ENCODE data around the gene SERPINA12. TPM values are rescaled to one million over a fixed set of nuclear protein-coding genes. Genes with fewer than 3 reads are reported as not detected.

The SERPINA12 gene
- total RNA-seq, 1 experiment from 2014 or later = not detected

GRCh38 chr14:94547151-94547680 is 37.9 kb upstream of the SERPINA12 start:
- no peaks in the 10 kb centered on the region for H3K27me3 ChIP-seq (ENCODE audit: insufficient read depth, low read length)
- no peaks in the 10 kb centered on the region for H3K79me2 ChIP-seq (ENCODE audit: insufficient read depth, low read length)
- POLR2A ChIA-PET = no interaction called here
- DNase-seq (ENCODE audit: low read depth, low spot score) = no peak
- no peak overlapping the region for H3K4me3 ChIP-seq (replicated peaks in 1 of 2; ENCODE audit: low read depth in 1 of 2, low read length in 2 of 2)
- H3K36me3 ChIP-seq (ENCODE audit: control insufficient read depth in 1 of 2, insufficient read depth in 2 of 2, low read length in 2 of 2) = no peaks in the 10 kb centered on the region
- no peak for TF ChIP-seq CBX3 (IDR thresholded peaks at IDR 0.05; ENCODE audit: low read depth)
- no peak for TF ChIP-seq FOSL1 (IDR thresholded peaks at IDR 0.05; ENCODE audit: low read depth)
- no peak for TF ChIP-seq ZBTB33 (IDR thresholded peaks at IDR 0.05; ENCODE audit: extremely low read depth, insufficient replicate concordance, low read length)
- TF ChIP-seq ZFX (IDR thresholded peaks at IDR 0.05) = no peak
- TF ChIP-seq SRF (IDR thresholded peaks at IDR 0.05; ENCODE audit: low read depth) = no peak
- TF ChIP-seq POLR2AphosphoS5 (IDR thresholded peaks at IDR 0.05; ENCODE audit: low read depth, low read length) = no peak
- no peak for TF ChIP-seq CEBPB (IDR thresholded peaks at IDR 0.05; ENCODE audit: low read depth)
- no peak for TF ChIP-seq EZH2phosphoT487 (IDR thresholded peaks at IDR 0.05; ENCODE audit: borderline replicate concordance)
- no peak for TF ChIP-seq CTCF (IDR thresholded peaks at IDR 0.05 in 2 of 3, conservative IDR thresholded peaks at IDR 0.05 in 1 of 3; ENCODE audit: borderline replicate concordance in 1 of 3, insufficient read depth in 1 of 3, low read depth in 2 of 3, low read length in 2 of 3)
- TF ChIP-seq RAD21 (IDR thresholded peaks at IDR 0.05; ENCODE audit: low read depth) = no peak
- no peak for TF ChIP-seq SP1 (IDR thresholded peaks at IDR 0.05; ENCODE audit: low read depth)
- TF ChIP-seq MAX (IDR thresholded peaks at IDR 0.05) = no peak
- no peak for TF ChIP-seq EGR1 (IDR thresholded peaks at IDR 0.05; ENCODE audit: low read depth)
- TF ChIP-seq ZNF274 (IDR thresholded peaks at IDR 0.05; ENCODE audit: low read depth, low read length) = no peak
- H3K9me3 ChIP-seq (ENCODE audit: control insufficient read depth in 1 of 2, insufficient read depth in 1 of 2, low read depth in 1 of 2, low read length in 2 of 2) = no peaks in the 10 kb centered on the region
- H3K4me2 ChIP-seq (ENCODE audit: low read length) = no peak overlapping the region
- H2AFZ ChIP-seq (ENCODE audit: low read depth, low read length, poor library complexity, severe bottlenecking) = no peak overlapping the region
- no peak for ATAC-seq
- H3K27ac ChIP-seq (ENCODE audit: low read depth, low read length) = no peak overlapping the region
- H3K9ac ChIP-seq (ENCODE audit: low read length) = no peak overlapping the region
- intact Hi-C loops (cut with micrococcal nuclease) = no loop called here
- RAD21 ChIA-PET (ENCODE audit: low non-redundant PET in 1 of 2, low total read pairs in 2 of 2, uncharacterized antibody in 2 of 2, unreplicated experiment in 2 of 2) = no interaction called here
- CTCF ChIA-PET = no interaction called here
- peaks cover 0 to 19% of the 10 kb centered on the region in 2 experiments; a peak in 2 of 4 replicates for H3K4me1 ChIP-seq (ENCODE audit: control insufficient read depth in 1 of 2, insufficient read depth in 2 of 2, low read length in 2 of 2)
- H3K9me2 ChIP-seq (ENCODE audit: insufficient read depth) = no peaks in the 10 kb centered on the region
- H4K20me1 ChIP-seq (ENCODE audit: insufficient read depth) = no peaks in the 10 kb centered on the region
- BruUV-seq (replicated peaks) = no TSS peak

All from HCT116 (cell line).